ENCODE results near the gene DPH7.
A peak's percentile ranks its signal among the peaks of the same experiment; 100 is the strongest.

DPH7 gene

DNA sequence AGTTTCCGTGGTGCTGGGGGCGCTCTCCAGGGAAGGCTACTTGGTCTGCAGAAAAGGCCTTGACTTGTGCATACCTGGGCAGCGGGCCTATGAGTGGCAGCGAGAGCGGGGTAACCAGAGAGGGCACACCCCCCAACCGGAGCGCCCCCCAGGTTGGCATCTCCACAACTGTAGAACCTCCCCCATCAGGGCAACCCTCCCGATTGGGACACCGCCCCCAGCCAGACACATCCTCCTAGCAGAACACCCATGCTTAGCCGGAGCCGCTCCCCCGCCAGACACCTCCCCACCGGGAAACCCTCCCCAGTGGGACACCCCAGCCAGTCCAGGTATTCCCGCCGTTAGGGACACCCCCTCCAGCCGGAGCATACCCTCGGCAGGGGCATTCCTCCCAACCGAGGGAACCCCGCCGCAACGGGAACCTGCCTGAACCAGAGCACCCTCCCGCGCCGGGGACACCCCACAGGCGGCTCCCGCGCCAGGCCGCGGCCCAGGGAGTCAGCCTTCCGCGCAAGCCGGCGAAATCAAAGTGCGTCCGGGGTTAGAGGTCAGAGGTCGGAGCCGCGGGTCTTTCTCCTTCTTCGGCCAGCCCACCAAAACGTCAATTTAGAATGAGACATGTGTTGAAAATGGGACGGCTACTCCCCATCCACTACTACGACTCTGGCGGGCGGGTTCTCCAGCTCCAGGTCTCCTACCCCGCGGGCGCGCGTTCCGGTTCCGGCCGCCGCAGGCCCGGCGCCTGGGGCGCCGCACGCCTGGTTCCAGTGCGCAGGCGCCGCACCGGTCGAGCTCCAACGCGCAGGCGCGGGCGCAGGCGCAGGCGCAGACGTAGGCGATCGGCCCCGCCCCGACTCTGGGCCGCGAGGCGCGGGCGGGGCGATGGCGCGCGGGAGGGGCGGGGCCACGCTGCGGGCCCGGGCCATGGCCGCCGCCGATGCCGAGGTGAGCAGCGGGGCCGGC, 39.7 kb upstream of the DPH7 start, which contains the start of gene EHMT1:
Gene EHMT1, plus strand, starts transcription at position 901 of the 963 bp plus-strand sequence. Its CDS starts 24 bp downstream, at position 925.
- TF ChIP-seq, protein P1, sequence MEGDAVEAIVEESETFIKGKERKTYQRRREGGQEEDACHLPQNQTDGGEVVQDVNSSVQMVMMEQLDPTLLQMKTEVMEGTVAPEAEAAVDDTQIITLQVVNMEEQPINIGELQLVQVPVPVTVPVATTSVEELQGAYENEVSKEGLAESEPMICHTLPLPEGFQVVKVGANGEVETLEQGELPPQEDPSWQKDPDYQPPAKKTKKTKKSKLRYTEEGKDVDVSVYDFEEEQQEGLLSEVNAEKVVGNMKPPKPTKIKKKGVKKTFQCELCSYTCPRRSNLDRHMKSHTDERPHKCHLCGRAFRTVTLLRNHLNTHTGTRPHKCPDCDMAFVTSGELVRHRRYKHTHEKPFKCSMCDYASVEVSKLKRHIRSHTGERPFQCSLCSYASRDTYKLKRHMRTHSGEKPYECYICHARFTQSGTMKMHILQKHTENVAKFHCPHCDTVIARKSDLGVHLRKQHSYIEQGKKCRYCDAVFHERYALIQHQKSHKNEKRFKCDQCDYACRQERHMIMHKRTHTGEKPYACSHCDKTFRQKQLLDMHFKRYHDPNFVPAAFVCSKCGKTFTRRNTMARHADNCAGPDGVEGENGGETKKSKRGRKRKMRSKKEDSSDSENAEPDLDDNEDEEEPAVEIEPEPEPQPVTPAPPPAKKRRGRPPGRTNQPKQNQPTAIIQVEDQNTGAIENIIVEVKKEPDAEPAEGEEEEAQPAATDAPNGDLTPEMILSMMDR (conservative IDR thresholded peaks at IDR 0.05) = 0 out of 2 replicates have a peak, but pooled peaks have one; percentile 2
- peak within 1 kb of the TSS; percentile 98 for H3K27ac ChIP-seq

DNA sequence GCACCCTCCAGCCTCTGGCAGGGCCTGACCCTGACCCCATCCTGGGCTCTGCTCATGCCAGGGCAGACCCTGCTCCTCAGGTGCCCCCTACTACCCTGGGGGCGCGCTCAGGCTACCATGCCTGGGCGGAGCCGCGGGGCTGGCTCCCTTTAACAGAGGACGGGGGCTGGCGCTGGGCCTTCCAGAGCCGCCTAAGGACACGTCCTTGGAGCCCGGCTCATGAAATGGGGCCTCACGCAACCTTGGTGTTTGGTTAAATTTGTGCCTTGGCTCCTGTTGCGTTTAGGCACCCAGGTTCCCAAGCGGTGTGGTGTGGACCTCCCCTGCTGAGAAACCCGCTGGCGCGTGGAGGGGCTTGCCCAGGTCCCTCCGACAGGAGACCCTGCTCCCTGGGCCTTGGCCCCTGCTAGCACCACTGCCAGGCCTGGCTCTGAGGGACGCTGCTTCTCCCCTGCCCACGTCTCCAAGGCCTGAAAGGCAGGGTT, 36.7 kb upstream of the DPH7 start:
- TF ChIP-seq, protein P1 (conservative IDR thresholded peaks at IDR 0.05) = no peak
- peak overlapping the region; percentile 98 for H3K27ac ChIP-seq

DNA sequence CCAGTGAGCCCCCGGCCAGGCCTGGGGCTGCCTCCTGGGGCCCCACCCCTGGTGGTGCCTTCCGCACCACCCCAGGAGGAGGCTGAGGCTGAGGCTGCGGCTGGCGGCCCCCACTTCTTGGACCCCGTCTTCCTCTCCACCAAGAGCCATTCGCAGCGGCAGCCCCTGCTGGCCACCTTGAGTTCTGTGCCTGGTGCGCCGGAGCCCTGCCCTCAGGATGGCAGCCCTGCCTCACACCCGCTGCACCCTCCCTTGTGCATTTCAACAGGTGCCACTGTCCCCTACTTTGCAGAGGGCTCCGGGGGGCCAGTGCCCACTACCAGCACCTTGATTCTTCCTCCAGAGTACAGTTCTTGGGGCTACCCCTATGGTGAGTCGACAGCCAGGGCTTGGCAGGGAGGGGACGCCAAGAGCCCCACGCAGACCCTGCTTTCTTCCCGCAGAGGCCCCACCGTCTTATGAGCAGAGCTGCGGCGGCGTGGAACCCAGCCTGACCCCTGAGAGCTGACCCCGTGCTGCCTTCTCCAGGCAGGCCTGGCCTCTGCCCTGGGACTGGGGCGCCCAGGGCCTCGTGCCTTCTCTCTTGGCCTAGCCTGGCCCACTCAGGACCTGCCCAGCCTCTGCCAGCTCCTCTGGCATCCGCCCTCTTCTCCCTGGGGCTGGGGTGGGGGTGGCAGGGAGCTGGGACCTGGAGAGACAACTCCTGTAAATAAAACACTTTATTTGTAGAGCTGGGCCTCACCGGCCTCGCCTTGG, 36.1 kb upstream of the DPH7 start:
- H3K27ac ChIP-seq = peak overlapping the region; percentile 98
- TF ChIP-seq, protein P1 (conservative IDR thresholded peaks at IDR 0.05) = peak; percentile 24; the same call in 1 of the 2 replicates

DNA sequence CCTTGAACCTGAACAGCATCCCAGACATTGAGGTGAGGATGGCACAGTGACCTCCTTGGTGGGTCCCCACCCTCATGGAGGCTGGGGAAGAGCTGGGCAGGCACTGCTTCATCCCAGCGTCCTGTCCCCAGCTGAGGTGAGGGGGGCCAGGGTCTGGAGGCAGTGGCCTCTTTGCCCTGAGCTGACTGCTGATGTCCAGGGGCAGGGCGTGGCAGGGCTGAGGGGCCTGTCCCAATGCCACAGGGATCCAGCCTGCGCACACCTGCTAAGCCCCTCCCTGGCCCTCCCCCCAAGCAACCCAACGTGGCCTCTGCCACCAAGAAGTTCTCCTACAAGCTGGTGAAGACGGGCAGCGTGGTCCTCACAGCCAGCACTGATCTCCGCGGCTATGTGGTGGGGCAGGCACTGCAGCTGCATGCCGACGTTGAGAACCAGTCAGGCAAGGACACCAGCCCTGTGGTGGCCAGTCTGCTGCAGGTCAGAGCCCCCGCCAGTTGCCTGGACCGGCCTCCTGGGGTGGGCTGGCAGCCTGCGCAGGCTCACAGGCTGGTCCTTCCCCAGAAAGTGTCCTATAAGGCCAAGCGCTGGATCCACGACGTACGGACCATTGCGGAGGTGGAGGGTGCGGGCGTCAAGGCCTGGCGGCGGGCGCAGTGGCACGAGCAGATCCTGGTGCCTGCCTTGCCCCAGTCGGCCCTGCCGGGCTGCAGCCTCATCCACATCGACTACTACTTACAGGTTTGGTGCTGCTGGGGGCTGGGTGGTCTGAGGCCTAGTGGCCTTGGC, 35.2 kb upstream of the DPH7 start:
- H3K27ac ChIP-seq = peak overlapping the region; percentile 98
- TF ChIP-seq, protein P1 (conservative IDR thresholded peaks at IDR 0.05) = no peak

DNA sequence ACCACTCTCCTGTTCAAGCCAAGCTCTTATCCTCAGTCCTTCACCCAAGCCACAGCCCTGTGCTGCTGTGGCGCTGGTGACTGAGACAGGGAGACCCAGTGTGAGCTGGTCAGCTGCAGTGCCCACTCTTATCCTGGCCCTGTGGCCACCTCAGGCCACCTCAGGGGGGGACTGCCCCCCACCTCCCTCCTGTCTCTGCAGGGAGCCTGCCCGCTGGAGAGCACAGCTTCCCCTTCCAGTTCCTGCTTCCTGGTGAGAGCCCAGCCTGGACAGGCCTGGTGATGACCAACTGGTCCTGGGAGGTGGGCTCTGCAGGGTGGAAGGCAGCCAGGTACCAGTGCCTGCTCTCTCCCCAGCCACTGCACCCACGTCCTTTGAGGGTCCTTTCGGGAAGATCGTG, 34.5 kb upstream of the DPH7 start:
- H3K27ac ChIP-seq = peak overlapping the region; percentile 98
- TF ChIP-seq, protein P1 (conservative IDR thresholded peaks at IDR 0.05) = no peak

DNA sequence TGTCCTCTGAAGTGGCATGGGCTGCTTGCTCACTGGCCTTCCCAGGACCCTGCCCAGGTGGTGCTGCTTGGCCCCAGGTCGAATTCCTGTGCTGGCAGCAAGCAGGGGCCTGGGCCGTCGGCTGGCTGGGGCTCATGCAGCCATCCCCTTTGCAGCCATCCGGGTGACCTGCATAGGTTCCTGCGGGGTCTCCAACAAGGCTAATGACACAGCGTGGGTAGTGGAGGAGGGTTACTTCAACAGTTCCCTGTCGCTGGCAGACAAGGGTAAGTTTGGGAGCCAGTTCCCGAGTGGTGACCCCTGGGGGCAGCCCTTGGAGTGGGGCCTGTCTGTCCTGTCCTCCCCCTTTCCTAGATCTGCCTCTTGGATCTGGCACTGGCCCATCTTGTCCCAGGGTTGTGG, 34.0 kb upstream of the DPH7 start:
- H3K27ac ChIP-seq = peak overlapping the region; percentile 98
- TF ChIP-seq, protein P1 (conservative IDR thresholded peaks at IDR 0.05) = no peak
